Large intestine (tissue), 12 donors: ENCODE results near the gene CRK. TPM values are rescaled to one million over a fixed set of nuclear protein-coding genes. Genes with fewer than 3 reads are reported as not detected.
A peak's percentile ranks its signal among the peaks of the same experiment; 100 is the strongest.

Source experiments
- DNase-seq, 2 donors: peaks; one replicate each; pipeline versions ENCODE4 v3.0.0 to v3.0.0-alpha.2; 2013
- H3K27ac ChIP-seq: one replicate; pipeline ENCODE4 v1.5.1; 2013; ENCODE audit warnings: low read length
- H3K27me3 ChIP-seq: 2 replicates; pipeline ENCODE4 v1.6.1; 2013; ENCODE audit warnings: low read length; ENCODE audit not compliant: control insufficient read depth, insufficient read depth
- H3K36me3 ChIP-seq: 2 replicates; pipeline ENCODE4 v1.6.1; 2013; ENCODE audit warnings: low read length; ENCODE audit not compliant: control insufficient read depth, insufficient read depth
- H3K4me1 ChIP-seq: one replicate; pipeline ENCODE4 v1.6.1; 2013; ENCODE audit warnings: low read length; ENCODE audit not compliant: control insufficient read depth, insufficient read depth
- H3K4me3 ChIP-seq: one replicate; pipeline ENCODE4 v1.5.1; 2013; ENCODE audit warnings: low read length
- H3K9me3 ChIP-seq: one replicate; pipeline ENCODE4 v1.6.1; 2013; ENCODE audit warnings: mild to moderate bottlenecking, low read depth, low read length, moderate library complexity; ENCODE audit not compliant: control insufficient read depth
- WGBS: methylation state at CpG from one replicate; pipeline ENCODE4 v1.1.5; 2013; ENCODE audit warnings: low lambda C conversion rate; ENCODE audit not compliant: insufficient coverage; 5-methylcytosine and 5-hydroxymethylcytosine counted together
- long read RNA-seq, 11 donors: transcript quantifications; one replicate each; lab custom pipeline, GENCODE V29; 2026
- polyA plus RNA-seq: library from polyadenylated mRNA; unstranded; fragments of 120-200 nt; gene quantifications from one replicate; pipeline ENCODE4 v1.2.1, GENCODE V29; 2013

CRK gene
- 42.2 TPM for polyA plus RNA-seq
- long read RNA-seq, donor 1, transcript CRK-202 (3 exons, 3,675 nt), result major isoform, 7 of 10 reads
- long read RNA-seq, donor 1, partial matches to known transcripts, result 0 of 10 reads
- long read RNA-seq, donor 1, other reads (novel, unspliced or antisense), result 0 of 10 reads
- long read RNA-seq, donor 2, transcript CRK-201 (3 exons, 3,880 nt), result minor isoform, 9 of 22 reads
- long read RNA-seq, donor 2, transcript CRK-202 (3 exons, 3,675 nt), result major isoform, 13 of 22 reads
- long read RNA-seq, donor 2, partial matches to known transcripts, result 0 of 22 reads
- long read RNA-seq, donor 2, other reads (novel, unspliced or antisense), result 0 of 22 reads
- long read RNA-seq, donor 3, result 0 reads
- long read RNA-seq, donor 4, partial matches to known transcripts, result 0 of 1 reads
- long read RNA-seq, donor 4, other reads (novel, unspliced or antisense), result 0 of 1 reads
- long read RNA-seq, donor 5, transcript CRK-201 (3 exons, 3,880 nt), result major isoform, 7 of 12 reads
- long read RNA-seq, donor 5, transcript CRK-202 (3 exons, 3,675 nt), result minor isoform, 5 of 12 reads
- long read RNA-seq, donor 5, partial matches to known transcripts, result 0 of 12 reads
- long read RNA-seq, donor 5, other reads (novel, unspliced or antisense), result 0 of 12 reads
- long read RNA-seq, donor 6, transcript CRK-201 (3 exons, 3,880 nt), result minor isoform, 10 of 26 reads
- long read RNA-seq, donor 6, transcript CRK-202 (3 exons, 3,675 nt), result major isoform, 16 of 26 reads
- long read RNA-seq, donor 6, partial matches to known transcripts, result 0 of 26 reads
- long read RNA-seq, donor 6, other reads (novel, unspliced or antisense), result 0 of 26 reads
- long read RNA-seq, donor 7, partial matches to known transcripts, result 0 of 6 reads
- long read RNA-seq, donor 7, other reads (novel, unspliced or antisense), result 0 of 6 reads
- long read RNA-seq, donor 8, transcript CRK-202 (3 exons, 3,675 nt), result major isoform, 12 of 14 reads
- long read RNA-seq, donor 8, partial matches to known transcripts, result 0 of 14 reads
- long read RNA-seq, donor 8, other reads (novel, unspliced or antisense), result 0 of 14 reads
- long read RNA-seq, donor 9, transcript CRK-201 (3 exons, 3,880 nt), result minor isoform, 5 of 12 reads
- long read RNA-seq, donor 9, transcript CRK-202 (3 exons, 3,675 nt), result major isoform, 7 of 12 reads
- long read RNA-seq, donor 9, partial matches to known transcripts, result 0 of 12 reads
- long read RNA-seq, donor 9, other reads (novel, unspliced or antisense), result 0 of 12 reads
- long read RNA-seq, donor 10, transcript CRK-201 (3 exons, 3,880 nt), result major isoform, 12 of 23 reads
- long read RNA-seq, donor 10, transcript CRK-202 (3 exons, 3,675 nt), result minor isoform, 11 of 23 reads
- long read RNA-seq, donor 10, partial matches to known transcripts, result 0 of 23 reads
- long read RNA-seq, donor 10, other reads (novel, unspliced or antisense), result 0 of 23 reads
- long read RNA-seq, donor 11, transcript CRK-202 (3 exons, 3,675 nt), result major isoform, 7 of 10 reads
- long read RNA-seq, donor 11, partial matches to known transcripts, result 0 of 10 reads
- long read RNA-seq, donor 11, other reads (novel, unspliced or antisense), result 0 of 10 reads

DNA sequence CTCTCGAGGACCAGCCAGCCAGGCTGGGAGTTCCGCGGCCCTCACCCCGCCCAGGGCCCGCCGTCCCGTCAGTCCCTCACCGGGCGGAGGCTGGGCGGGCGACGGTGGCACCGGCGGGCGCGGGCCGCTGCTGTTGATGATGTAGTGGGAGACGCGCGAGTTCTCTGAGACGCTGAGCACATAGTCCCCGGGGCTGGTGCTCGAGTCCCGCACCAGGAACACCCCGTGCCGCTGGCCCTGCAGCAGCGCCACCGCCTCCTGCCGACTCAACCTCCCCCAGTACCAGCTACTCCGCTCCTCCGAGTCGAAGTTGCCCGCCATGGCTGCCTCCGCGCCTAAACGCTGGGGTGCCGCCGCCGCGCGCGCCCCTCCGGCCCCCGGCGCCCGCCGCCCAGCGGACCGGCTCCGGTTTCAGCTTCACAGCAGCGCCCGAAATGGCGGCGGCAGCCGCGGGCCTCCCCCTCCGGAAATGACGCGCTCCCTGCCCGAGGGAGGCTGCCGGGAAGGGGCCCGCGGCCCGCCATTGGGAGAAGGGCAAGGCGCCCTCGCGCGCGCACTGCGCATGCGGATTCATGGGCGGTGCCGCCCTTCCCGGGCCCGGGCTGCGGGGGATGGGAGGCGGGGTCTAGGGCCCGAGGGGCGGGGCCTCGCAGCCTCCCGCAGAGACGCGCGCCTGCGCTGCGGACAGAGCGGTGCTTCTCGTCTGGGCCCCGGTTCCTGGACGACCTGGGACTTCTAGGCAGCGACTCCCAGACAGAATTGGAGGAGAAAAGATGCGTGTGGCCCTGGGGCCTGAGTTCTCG lies at the start of gene CRK:
TSS of gene CRK (minus strand) at position 436 of the 803 bp plus-strand sequence. CDS start at position 321, 115 bp downstream.
- no peaks in the 10 kb centered on the region for H3K9me3 ChIP-seq
- no CpG with 5 or more reads among the region's 93 CpGs for WGBS
- H3K27me3 ChIP-seq, result no peaks in the 10 kb centered on the region
- DNase-seq, result peak; percentile 97
- H3K36me3 ChIP-seq, result peaks cover 8% of the 10 kb centered on the region
- H3K27ac ChIP-seq, result peak within 1 kb of the TSS; percentile 96
- peak within 1 kb of the TSS; percentile 80 for H3K4me3 ChIP-seq
- H3K4me1 ChIP-seq, result peaks cover 15% of the 10 kb centered on the region

GRCh38 chr17:1505586-1505985 lies 49.6 kb upstream of the CRK start:
- no peak overlapping the region for H3K4me3 ChIP-seq

DNA sequence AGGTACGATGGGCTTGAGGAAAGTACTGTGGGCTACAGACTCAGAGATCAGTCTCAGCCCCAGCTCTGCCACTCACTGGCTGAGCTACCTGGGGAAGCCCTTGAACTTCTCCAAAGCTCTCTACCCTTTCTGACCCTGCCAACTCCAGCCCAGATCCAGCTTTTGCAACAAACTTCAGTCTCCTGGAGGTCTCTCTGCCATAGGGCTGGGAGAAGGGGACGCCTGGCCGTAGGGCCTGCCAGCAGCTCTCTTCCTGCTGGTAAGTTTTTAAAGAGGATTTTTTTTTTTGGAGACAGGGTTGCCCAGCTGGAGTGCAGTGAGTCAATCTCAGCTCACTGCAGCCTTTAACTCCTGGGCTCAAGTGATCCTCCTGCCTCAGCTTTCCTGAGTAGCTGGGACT lies 48.8 kb upstream of the CRK start:
- Histone ChIP-seq H3K9me3 (no peaks in the 10 kb centered on the region), H3K27me3 (no peaks in the 10 kb centered on the region), H3K4me1 (peaks cover 11% of the 10 kb centered on the region), H3K36me3 (peaks cover 16% of the 10 kb centered on the region), H3K4me3 (no peak overlapping the region), H3K27ac (no peak overlapping the region)
- DNase-seq, result no peak
- no CpG with 5 or more reads among the region's 3 CpGs for WGBS

More at GRCh38 chr17:1505586-1505985, 49.6 kb upstream of the CRK start:
- DNase-seq, result no peak
- Histone ChIP-seq H3K9me3 (no peaks in the 10 kb centered on the region), H3K27ac (no peak overlapping the region), H3K27me3 (no peaks in the 10 kb centered on the region), H3K36me3 (peaks cover 16% of the 10 kb centered on the region), H3K4me1 (peaks cover 12% of the 10 kb centered on the region)
- no CpG with 5 or more reads among the region's 5 CpGs for WGBS

DNA sequence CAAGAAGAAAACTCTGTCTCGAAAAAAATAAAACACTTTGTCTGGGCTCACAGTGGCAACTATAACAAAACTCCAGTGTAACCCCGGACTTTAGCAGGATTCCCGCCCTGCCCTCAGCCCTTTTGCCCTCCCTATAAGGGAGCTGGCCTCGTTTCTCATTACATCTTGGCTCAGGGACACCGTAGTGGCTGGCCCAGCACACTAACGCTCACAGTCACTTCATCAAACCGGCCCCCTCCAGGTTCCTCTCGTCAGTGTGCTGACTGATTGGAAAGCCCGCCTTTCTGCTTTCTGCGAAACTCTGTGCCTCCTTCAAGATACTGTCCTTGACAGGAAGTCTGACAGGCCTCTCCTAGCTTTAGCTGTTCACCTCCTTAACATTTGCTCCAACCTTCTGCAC lies 47.7 kb upstream of the CRK start:
- 53% methylated on average over 3 of the region's 10 CpGs for WGBS
- no peak for DNase-seq

GRCh38 chr17:1498869-1499268 lies 42.8 kb upstream of the CRK start:
- Histone ChIP-seq H3K36me3 (peaks cover 27% of the 10 kb centered on the region), H3K27me3 (no peaks in the 10 kb centered on the region), H3K9me3 (no peaks in the 10 kb centered on the region), H3K4me3 (no peak overlapping the region), H3K27ac (no peak overlapping the region), H3K4me1 (no peaks in the 10 kb centered on the region)
- no peak for DNase-seq
- no CpG with 5 or more reads among the region's 9 CpGs for WGBS

More for the DNA sequence above, 47.7 kb upstream of the CRK start:
- Histone ChIP-seq H3K4me3 (no peak overlapping the region), H3K27ac (no peak overlapping the region), H3K4me1 (no peaks in the 10 kb centered on the region), H3K27me3 (no peaks in the 10 kb centered on the region), H3K9me3 (no peaks in the 10 kb centered on the region), H3K36me3 (peaks cover 18% of the 10 kb centered on the region)

- DNase-seq, result no peak
- H3K27ac ChIP-seq, result no peak overlapping the region
- no peaks in the 10 kb centered on the region for H3K9me3 ChIP-seq
- no peak overlapping the region for H3K4me3 ChIP-seq
- no CpG with 5 or more reads among the region's 2 CpGs for WGBS
- H3K27me3 ChIP-seq, result no peaks in the 10 kb centered on the region
- peaks cover under 1% of the 10 kb centered on the region for H3K4me1 ChIP-seq
- H3K36me3 ChIP-seq, result peaks cover 27% of the 10 kb centered on the region
Observed at GRCh38 chr17:1498233-1498632, 42.2 kb upstream of the CRK start.

DNA sequence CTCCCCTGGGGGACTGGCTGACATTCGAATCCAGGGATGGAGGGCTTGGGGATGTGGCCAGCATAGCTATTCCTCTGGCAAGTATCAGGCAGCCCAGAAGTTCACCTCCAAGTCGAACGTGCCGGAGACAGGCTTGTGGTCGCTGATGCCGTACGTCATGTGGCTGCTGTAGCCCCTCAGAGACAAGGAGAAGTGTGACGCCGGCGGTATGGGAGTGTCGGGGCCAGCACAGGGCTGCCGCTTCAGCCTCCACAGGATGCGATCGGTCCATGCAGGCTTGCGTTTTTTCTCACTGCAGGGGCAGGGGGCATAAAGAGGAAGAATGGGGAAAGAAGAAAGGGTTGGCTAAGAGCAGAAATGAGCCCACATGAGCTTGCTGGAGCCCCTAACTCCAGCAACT lies 41.8 kb upstream of the CRK start:
- H3K27ac ChIP-seq, result no peak overlapping the region
- H3K36me3 ChIP-seq, result peaks cover 27% of the 10 kb centered on the region
- no peak overlapping the region for H3K4me3 ChIP-seq
- H3K27me3 ChIP-seq, result peaks cover under 1% of the 10 kb centered on the region
- WGBS, result no CpG with 5 or more reads among the region's 15 CpGs
- no peaks in the 10 kb centered on the region for H3K9me3 ChIP-seq
- no peak for DNase-seq
- peaks cover 4% of the 10 kb centered on the region for H3K4me1 ChIP-seq

DNA sequence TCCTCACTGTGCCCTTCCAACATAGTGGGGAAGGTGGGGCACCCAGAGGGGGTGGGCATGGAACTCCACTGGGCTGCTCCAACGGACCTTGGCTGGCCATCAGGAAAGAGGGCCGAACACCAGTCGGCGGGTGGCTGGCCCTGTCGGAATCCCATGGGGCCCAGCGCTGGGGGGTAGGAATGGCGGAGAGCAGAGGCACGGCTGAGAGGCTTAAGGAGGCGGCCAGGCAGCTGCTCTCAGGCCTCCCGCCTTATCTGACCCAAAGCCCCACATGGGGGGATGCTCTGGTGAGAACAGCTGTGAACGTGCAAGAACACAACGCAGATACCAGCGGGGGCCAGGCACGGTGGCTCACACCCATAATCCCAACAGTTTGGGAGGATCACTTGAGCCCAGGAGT lies 40.8 kb upstream of the CRK start:
- Histone ChIP-seq H3K36me3 (peaks cover 27% of the 10 kb centered on the region), H3K4me3 (no peak overlapping the region), H3K4me1 (peaks cover 14% of the 10 kb centered on the region), H3K27ac (no peak overlapping the region), H3K9me3 (peaks cover 5% of the 10 kb centered on the region), H3K27me3 (peaks cover 11% of the 10 kb centered on the region)
- no peak for DNase-seq
- WGBS, result no CpG with 5 or more reads among the region's 14 CpGs

DNA sequence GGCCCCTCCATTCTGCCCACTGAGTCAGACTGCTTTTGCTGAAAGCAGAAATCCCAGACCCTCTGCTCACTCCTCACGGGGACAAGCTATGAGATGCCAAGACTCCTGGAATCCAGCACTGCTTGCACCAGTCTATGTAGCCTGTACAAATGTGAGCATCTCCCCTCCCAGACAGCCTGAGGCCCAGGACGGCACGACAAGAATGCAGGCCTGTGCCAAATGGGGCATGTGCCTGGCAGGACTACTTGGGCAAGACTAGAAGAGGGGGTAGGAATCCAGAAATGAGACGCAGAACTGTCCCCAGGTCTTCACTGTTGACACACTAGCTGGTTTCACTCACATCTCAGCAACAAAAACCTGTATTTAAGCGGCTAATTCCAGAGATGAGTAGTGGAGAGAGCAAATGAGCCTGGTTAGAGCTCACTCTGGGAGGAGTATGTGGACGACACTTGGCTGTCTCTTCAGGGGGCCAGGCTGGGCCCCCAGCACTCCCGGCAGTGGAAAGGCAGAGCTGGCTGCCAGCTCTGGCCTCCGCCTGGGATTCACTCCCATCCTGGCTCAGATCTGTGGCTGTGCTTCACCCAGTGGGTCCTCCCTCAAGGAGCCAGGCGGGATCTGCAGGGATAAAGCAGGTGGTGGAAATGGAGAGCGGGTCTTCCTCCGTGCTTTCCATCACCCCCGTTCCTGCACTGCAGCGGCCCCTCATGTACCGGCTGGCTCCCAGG lies 39.4 kb upstream of the CRK start:
- H3K36me3 ChIP-seq, result peaks cover 27% of the 10 kb centered on the region
- no peak overlapping the region for H3K4me3 ChIP-seq
- peaks cover 12% of the 10 kb centered on the region for H3K27me3 ChIP-seq
- H3K27ac ChIP-seq, result no peak overlapping the region
- H3K9me3 ChIP-seq, result peaks cover 5% of the 10 kb centered on the region
- DNase-seq, result no peak
- 82% methylated on average over 2 of the region's 14 CpGs for WGBS
- H3K4me1 ChIP-seq, result peaks cover 16% of the 10 kb centered on the region
